HUDEP-2 (cell line): ENCODE measurements around the gene DIRAS3.
A peak's percentile ranks its signal among the peaks of the same experiment; 100 is the strongest.

Experiments
- DNase-seq, 76 experiments: peaks; one replicate each; lab custom pipeline; 2025; ENCODE audit not compliant: unreplicated experiment in 76 of 76; lab: John Stamatoyannopoulos, UW

Gene DIRAS3, protein sequence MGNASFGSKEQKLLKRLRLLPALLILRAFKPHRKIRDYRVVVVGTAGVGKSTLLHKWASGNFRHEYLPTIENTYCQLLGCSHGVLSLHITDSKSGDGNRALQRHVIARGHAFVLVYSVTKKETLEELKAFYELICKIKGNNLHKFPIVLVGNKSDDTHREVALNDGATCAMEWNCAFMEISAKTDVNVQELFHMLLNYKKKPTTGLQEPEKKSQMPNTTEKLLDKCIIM

DNA sequence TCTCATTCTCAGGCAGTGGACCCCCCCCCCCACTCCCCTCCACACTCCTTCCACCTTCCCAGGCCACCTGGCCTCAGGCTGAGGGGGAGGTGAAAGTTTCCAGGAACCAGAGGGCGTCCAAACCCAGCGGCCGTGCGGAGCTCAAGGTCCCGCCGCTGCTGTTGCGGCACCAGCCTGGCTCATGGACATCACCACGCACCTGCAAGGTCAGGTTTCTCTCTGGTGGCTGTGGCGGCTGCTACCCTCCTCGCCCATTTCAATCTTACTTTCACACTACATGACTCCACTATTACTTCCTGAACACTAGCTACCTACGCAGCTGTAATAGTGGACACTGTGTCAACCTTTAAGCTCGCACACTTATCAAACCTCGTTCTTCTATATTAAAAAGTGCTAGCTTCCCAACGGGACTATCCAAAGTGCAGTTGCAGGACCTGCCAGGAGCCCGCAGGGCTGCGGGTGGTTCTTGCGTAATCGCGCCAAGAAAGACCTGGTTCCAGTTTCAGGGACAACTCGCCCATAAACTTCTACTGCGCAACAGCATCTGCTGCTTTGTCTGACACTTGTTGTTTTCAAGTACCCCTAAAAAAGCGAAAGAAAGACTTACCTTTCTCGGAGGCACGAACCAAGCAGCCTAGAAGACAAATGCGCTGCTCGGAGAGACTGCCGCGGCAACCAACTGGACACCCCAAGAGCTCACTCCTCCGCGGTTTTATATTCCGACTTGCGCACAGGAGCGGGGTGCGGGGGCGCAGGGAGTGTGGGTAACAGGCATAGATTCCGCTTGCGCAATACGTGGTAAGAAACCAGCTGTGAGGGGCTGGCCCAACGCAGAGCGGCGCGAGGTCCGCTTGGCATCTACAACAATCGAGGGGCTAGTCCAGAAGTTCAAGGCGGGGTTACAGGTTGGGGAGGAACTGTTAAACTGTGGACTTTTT lies at the start of gene DIRAS3:
TSS of gene DIRAS3 (minus strand) at position 687 of the 938 bp plus-strand sequence. CDS start 3,330 bp downstream, outside the sequence.
- DNase-seq: no peak

DNA sequence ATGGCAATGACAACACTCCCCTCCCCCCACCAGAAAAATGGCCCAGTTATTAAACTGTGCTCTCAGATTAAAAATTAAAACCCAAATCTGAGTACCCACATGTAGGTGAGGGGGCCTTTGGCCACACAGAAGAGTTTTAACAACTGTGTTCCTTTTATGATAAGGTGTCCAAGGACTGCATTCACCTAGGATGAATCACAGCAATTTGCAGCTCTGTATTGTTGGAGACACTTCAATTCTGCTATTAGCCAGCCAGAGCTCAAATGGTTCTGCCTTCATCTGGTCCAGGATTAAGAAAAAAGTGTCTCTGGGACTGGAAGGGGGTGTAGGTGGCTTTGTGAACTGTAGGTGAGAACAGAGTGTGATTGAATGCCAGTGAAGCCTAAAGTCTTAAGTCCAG lies 43.3 kb upstream of the DIRAS3 start:
- no peak for DNase-seq

DNA sequence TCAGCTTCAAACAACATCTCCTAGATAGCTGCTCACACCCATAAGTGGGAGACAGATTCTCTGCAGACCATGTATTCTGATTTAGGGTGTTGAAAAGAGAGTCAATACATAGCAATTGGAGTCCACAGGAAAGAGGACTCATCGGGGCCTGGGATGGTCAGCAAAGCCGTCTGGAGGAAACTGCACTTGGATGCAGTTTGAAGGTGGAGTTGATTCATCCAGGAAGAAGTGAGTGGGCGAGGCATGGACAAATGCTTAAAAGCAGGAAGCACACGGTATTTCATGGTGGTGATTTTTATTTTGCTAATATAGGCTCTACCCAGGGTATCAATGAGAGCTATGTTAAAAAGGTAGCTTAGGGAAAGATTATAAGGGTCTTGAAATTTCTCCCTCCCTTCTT lies 36.8 kb upstream of the DIRAS3 start:
- DNase-seq: no peak

DNA sequence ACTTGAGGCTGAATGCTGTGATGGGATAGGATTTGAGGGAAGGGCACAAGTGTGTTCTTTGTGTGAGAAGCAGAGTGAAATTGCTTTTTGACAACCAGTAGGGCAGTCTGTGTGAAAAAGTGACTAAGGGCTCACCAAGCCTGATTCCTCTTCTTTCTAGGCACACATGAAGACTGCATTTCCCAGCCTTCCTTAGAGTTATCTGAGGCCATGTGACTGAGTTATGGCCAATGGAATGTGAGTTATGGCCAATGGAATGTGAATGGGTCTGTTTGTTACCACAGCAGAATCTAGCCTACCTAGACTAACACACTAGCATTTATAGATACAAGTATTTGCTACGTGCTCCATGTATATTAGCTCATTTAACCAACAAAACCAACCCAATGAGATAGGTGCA lies 35.3 kb upstream of the DIRAS3 start:
- no peak for DNase-seq

DNA sequence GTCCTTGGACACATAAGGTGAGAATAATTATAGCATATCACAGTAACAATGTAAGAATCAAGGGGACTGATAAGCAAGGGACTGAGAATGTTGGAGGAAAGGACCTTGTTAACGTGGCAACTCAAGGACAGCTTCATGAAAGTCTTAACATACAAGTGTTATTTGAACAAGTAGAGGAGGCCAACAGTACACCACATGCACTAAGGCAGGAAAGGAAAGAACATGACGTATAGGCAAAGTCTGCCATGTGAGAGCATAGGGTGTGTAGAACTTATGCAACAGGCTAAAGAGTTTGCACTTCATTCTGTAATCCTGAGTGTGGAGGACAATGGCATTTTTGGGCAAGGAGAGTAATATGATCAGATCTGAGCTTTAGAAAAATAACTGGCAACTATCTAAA lies 33.3 kb upstream of the DIRAS3 start:
- no peak for DNase-seq

DNA sequence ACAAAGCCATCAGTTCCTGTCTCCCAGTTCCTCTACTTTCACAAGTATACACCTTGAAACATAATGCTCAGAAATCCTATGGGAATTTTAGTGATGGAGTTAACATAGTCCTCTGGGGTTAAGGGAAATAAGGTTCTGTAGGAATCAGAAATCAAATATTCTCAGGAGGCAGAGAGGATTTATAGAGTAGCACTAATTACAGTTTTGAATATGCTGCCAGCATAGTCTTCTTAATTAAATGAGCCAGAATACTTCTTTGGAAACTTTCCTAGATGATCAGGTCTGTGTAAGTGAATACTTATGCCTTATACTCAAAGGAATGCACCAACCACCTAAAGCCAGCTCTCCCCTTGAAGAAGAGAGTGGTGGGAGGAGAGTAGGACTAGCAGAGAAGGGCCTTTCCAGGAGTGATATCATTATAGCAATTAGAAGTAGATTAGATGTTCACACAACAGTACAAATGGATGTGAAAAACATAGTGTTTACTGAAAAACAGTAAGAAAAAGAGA lies 31.4 kb upstream of the DIRAS3 start:
- DNase-seq: no peak

DNA sequence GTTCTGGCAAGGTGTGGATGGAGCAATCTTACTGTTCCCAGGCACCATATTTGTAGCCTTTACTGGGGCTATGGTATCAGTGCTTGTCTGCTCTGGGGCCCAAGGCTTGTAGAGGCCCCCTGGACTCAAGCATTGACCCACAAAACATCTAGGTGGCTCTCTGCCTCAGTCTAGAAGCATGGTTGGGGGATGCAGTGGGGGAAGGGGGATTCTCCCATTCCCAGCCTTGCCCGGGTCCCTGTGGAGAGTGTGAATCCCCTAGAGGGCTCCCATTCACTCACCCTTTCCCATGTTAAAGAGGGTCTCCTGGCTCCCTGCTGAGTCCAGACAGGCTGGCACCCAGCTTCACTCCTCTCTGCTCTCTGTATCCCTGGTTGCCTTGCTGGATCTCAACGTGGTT lies 28.2 kb upstream of the DIRAS3 start:
- DNase-seq: no peak

DNA sequence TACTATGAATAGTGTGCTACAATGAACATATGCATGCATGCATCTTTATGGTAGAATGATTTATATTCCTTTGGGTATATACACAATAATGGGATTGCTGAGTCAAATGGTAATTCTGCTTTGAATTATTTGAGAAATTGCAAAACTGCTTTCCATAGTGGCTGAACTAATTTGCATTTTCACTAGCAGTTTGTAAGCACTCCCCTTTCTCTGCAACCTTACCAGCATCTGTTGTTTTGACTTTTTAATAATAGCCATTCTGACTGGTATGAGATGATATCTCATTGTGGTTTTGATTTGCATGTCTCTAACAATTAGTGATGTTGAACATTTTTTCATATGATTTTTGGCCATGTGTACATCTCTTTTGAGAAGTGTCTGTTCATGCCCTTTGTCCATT lies 24.0 kb upstream of the DIRAS3 start:
- no peak for DNase-seq

DNA sequence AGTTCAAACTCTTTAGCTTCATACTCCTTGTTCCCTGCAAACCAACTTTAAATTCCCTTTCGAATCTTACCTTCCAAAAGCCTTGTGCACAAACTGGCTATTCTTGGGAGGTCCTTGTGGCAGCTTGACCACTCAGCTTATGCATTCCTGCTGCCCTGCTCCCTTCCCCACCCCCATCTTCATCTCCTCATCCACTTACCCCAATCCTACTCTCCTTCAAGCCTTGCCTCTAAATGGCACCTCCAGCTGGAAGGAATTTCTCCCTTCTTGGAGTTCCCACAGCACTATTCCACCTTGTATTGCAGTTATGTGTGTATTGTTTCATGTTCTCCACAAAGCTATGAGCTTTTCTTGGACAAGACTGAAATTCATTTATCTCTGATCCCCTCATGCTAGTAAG lies 15.3 kb upstream of the DIRAS3 start:
- DNase-seq: no peak

DNA sequence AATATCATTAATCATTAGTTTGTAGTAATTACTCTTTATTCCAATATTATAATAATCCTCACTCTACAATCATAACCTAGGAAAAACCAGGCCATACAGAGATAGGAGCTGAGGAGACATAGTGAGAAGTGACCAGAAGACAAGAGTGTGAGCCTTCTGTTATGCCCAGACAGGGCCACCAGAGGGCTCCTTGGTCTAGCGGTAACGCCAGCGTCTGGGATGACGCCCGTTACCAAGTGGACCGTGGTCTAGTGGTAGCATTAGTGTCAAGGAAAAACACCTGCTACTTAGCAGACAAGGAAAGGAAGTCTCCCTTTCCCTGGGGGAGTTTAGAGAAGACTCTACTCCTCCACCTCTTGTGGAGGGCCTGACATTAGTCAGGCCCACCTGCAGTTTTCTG lies 7.6 kb upstream of the DIRAS3 start:
- peak in 2 of 76 experiments; percentile 1 to 2 for DNase-seq

DNA sequence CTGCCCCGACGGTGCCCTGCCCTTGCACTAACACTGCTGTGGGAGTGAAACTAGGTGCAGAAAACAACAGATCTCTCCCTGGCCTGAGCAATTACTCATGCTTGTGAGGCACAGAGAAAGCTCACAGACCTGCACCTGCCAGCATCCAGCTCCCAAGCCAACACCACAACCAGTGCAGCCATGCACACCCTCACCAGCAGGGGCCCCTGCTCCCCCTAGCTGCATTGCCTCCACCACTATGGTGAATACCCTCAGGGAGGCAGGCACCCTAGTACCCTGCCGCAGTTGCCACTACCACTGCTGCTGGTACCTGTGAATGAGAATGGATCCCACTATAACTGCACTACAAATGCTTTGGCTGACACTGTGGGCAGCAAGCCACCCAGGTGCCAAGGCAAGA lies 7.1 kb upstream of the DIRAS3 start:
- DNase-seq: no peak

DNA sequence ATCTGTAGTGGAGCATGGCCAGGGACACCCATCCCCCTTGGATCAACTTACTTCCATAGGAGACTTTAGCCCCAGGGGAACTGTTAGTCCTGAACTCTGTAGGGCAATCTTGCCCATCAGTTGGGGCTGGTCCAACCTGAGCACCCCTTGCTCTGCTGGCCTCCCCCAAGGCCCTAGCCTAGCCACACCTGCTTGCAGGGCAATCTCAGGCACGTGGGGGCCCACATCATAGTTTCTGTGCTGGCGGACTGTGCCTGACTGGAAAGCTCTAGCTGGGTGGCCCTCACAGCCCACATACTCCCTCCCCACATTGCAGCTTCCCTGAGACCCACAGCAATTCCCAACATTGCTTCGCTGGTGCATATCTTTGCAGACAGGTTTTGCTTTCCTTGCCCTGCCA lies 6.6 kb upstream of the DIRAS3 start:
- DNase-seq: no peak

DNA sequence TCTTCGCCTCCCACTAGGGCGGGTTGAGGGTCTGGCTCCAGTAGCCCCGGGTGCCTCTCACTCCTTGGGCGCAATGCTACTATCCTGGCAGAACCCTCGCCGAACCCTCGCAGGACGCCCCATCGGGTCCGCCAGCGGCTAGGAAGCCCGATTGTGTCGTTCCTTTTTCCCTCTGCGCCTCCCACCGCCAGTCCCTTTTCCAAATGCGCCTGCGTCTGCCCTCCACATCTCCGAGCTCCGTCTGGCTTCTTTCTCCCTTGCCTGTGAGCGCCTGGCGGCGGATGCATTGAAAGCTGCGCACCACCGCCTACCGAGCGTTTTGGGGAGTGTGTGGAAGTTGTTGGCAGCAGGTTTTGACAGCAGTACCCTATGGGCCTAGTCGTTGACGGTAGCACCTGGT lies 1.0 kb upstream of the DIRAS3 start:
- no peak for DNase-seq

DNA sequence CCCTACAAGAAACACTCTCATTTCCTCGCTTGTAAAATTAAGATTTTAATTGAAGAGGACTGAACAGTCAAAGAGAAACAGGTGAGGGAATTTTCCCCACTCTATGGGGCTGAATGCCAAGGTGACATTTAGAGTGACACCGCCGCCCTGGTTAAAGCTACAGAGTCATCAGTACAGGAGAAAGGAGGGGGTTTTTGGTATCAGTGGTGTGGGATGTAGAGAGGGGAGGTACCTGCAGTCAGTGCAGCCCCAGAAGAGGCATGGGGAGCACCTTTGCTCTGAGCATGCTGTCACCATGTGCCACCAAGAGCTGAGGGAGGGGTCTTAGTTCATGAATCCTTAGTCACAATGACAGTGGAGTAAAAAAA lies 2.8 kb downstream of the DIRAS3 start:
- DNase-seq: no peak

DNA sequence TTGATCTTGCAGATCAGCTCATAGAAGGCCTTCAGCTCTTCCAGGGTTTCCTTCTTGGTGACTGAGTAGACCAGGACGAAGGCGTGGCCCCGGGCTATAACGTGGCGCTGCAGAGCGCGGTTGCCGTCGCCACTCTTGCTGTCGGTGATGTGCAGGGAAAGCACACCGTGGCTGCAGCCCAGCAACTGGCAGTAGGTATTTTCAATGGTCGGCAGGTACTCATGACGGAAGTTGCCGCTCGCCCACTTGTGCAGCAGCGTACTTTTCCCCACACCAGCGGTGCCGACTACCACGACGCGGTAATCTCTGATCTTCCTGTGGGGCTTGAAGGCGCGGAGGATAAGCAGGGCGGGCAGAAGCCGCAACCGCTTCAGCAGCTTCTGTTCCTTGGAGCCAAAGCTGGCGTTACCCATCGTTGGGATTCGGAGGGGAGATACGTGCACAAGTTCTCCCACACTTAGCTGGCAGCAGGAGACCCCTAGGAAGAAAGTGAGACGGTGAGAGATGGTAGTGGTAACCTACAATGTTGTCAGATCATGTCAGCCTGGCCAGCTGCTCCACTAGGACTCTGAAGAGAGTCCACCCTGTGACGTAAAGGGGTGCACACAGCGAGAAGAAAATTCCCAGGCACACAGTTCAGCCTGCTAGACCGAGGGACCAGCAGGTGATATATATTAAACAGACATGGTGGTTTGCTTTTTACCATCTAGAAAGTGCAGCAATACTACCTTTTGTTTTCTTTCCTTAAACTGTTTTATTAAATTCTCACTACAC lies 3.4 kb downstream of the DIRAS3 start:
- DNase-seq: no peak

DNA sequence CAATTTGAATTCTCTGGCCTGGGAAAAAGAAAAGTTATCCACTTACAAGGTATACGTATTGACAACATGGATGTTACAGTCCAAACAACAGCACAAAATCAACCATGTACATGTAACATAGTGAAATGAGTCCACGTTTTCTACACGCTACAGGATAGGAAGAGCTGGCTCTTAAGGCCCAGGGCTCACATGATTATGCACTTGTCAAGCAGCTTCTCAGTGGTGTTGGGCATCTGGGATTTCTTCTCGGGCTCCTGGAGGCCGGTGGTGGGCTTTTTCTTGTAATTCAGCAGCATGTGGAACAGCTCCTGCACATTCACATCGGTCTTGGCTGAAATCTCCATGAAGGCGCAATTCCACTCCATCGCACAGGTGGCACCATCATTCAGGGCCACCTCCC lies 4.0 kb downstream of the DIRAS3 start:
- no peak for DNase-seq

DNA sequence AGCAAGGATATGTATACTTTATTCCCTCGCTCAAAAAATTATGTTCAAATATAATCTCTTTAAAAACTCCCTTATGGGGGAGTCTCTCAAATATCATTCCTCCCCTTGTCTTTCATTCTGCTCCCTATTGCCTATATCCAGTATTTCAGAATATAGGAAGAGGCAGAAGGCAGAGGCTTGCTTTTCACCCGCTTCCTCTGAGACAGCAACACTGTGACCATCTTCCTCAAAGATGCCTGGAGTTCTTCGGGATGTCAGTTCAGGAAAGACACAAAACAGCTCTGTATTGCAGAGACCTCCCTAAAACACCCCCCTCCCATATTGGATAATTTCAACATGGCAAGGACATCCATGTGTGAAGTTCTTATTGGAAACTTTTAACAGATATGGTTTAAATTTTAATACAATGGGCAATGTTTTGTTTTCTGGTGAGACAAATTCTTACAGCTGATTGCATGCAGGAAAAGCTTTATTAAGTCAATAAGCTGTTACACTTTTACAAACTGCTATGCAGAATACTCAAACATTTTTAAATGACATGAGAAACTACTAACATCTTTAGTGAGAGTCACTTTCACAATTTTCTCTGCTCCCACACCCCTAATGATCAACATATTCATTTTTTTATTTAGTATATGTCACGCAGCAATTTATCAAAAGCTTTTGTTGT lies 4.8 kb downstream of the DIRAS3 start:
- DNase-seq: no peak

DNA sequence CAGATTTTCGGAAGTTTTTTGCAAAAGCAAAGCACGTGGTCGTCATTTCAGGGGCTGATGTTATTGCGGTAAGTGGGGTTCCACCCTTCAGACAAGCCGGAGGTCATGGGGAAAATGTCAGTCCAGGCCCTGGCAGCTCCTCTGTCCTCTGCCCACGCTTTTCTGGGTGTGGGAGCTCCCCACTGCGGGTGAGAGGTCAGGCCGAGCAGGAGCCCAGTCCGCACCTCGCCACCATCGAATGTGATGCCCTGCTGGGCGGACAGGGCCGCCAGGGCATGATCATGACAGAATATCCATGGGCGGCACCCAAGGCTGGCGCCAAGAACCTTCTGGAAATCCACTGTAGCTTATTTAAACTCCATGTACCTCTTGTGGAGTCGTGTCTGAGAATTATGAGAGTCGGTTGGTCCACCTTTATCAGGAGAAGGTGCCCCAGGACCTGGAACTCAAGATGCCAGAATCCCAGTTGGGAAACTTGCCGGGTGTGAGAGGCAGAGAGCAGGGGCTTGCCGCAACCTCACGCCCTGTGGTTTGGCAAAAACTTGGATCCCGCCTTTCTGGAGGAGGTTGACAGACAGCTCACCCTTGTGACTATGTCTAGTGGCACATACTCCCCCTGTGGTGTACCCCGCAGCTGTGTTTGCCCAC lies 6.9 kb downstream of the DIRAS3 start:
- no peak for DNase-seq

DNA sequence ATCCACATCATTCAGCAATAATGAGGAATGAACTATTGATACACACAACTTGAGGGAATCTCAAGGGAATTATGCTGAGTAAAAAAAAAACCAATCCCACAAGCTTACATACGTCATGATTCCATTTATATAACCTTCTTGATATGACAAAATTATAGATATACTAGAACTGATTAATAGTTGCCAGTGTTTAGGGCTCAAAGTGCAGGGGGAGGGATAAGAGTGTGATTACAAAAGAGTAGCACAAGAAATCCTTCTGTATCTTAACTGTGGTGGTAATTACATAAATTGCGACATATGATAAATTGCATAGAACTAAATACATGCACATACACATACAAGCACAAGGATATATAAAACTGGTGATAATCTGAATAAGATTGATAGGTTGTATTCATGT lies 13.5 kb downstream of the DIRAS3 start:
- DNase-seq: no peak

DNA sequence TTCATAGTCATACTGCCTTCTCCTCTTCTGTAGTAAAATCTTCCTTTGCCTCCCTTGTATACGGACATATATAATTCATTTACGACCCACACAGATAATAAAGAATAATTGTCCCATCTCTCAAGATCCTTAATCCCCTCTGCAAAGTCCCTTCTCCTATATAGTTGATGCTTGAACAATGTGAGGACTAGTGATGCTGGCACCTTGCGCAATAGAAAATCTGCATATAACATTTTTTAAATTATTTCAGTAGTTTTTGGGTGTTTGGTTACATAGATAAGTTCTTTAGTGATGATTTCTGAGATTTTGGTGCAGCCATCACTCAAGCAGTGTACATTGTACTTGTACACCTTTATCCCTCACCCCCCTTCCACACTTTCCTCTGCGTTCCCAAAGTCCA lies 21.0 kb downstream of the DIRAS3 start:
- DNase-seq: no peak
